Uterus (tissue), 2 donors: ENCODE results near the gene DMP1.

Experiments used
- POLR2A ChIP-seq, 2 donors: fragments of 450-650 bp; IDR thresholded peaks; one replicate each; pipeline ENCODE4 v1.6.1; 2016; ENCODE audit warnings: antibody characterized with exemption in 2 of 2, mild to moderate bottlenecking in 1 of 2, moderate library complexity in 1 of 2
- TF ChIP-seq, protein P1 (sequence below), 4 experiments: fragments of 200-600 bp in 2 of 4; fragments of 450-650 bp in 2 of 4; sonication (generic) in 2 of 4; IDR thresholded peaks; one replicate each; pipeline ENCODE4 v1.5.1; 2016 to 2019; ENCODE audit warnings: antibody characterized with exemption in 4 of 4, mild to moderate bottlenecking in 2 of 4, moderate library complexity in 1 of 4

DNA sequence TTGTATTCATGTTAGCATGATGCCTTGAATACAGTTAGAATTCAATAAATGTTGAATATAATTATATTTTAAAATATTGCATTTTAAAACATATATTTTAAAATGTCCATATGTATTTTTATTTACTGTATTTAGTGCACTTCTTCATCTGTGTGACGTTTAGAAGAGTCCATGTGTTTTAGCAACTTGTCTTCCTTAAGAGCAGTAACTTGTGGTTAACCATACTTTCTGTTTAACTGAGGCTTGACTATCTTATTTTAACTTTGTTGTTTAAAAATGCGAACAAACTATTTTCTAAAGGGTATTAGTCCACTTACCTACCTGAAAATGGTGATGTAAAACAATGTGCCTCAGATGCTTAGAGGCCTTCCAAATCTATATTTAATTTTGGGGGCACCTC lies 858 bp downstream of the DMP1 start:
- TF ChIP-seq, protein P1, sequence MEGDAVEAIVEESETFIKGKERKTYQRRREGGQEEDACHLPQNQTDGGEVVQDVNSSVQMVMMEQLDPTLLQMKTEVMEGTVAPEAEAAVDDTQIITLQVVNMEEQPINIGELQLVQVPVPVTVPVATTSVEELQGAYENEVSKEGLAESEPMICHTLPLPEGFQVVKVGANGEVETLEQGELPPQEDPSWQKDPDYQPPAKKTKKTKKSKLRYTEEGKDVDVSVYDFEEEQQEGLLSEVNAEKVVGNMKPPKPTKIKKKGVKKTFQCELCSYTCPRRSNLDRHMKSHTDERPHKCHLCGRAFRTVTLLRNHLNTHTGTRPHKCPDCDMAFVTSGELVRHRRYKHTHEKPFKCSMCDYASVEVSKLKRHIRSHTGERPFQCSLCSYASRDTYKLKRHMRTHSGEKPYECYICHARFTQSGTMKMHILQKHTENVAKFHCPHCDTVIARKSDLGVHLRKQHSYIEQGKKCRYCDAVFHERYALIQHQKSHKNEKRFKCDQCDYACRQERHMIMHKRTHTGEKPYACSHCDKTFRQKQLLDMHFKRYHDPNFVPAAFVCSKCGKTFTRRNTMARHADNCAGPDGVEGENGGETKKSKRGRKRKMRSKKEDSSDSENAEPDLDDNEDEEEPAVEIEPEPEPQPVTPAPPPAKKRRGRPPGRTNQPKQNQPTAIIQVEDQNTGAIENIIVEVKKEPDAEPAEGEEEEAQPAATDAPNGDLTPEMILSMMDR (IDR thresholded peaks at IDR 0.05), result no peak
- TF ChIP-seq POLR2A (IDR thresholded peaks at IDR 0.05), result no peak
